Naive thymus-derived CD8-positive, alpha-beta T cell (primary cell): ENCODE data around the gene NECTIN4. TPM values are rescaled to one million over a fixed set of nuclear protein-coding genes. Genes with fewer than 3 reads are reported as not detected.

Experiments
- polyA plus RNA-seq, 3 donors: library from polyadenylated mRNA; unstranded; fragments of 300-500 nt; fragmentation: Illumina TruSeq; gene quantifications; one replicate each; pipeline ENCODE4 v1.2.3, GENCODE V29; 2021
- total RNA-seq, 8 experiments: library from RNA in 2 of 8; stranded (reverse) in 2 of 8; gene quantifications; one replicate each; pipeline ENCODE4 v1.2.3 and lab custom pipeline; 2021 to 2026

NECTIN4 gene
- total and polyA plus RNA-seq, 5 experiments from 2014 or later = not detected

Other genes starting within 250 kb of the NECTIN4 start
- gene CD244, start 226.7 kb downstream of the NECTIN4 start, total RNA-seq = under 1 TPM; 0.62 to 0.66 TPM
- gene CD244, start 226.7 kb downstream of the NECTIN4 start, polyA plus RNA-seq = 10 to 100 TPM; 11.7 to 82.2 (median 16.1) TPM
- not detected for gene ITLN1, start 204.4 kb downstream of the NECTIN4 start, total RNA-seq
- not detected for gene ITLN1, start 204.4 kb downstream of the NECTIN4 start, polyA plus RNA-seq
- gene ITLN2, start 134.7 kb downstream of the NECTIN4 start, total RNA-seq = not detected
- gene ITLN2, start 134.7 kb downstream of the NECTIN4 start, polyA plus RNA-seq = not detected
- 10 to 100 TPM; 16.3 to 16.4 TPM for gene F11R, start 68.4 kb downstream of the NECTIN4 start, total RNA-seq
- gene F11R, start 68.4 kb downstream of the NECTIN4 start, polyA plus RNA-seq = 1 to 10 TPM; 6.7 to 9.0 (median 8.1) TPM
- gene TSTD1, start 50.6 kb downstream of the NECTIN4 start, total RNA-seq = 100 to 1,000 TPM; 100 to 108 TPM
- gene TSTD1, start 50.6 kb downstream of the NECTIN4 start, polyA plus RNA-seq = 100 to 1,000 TPM; 342 to 508 (median 412) TPM
- 100 to 1,000 TPM; 107 to 118 TPM for gene USF1, start 43.6 kb downstream of the NECTIN4 start, total RNA-seq
- 10 to 100 TPM in 1 of 3 donors, 1 to 10 TPM in 2; 4.3 to 11.1 (median 7.4) TPM for gene USF1, start 43.6 kb downstream of the NECTIN4 start, polyA plus RNA-seq
- 100 to 1,000 TPM; 220 to 233 TPM for gene ARHGAP30, start 19.7 kb downstream of the NECTIN4 start, total RNA-seq
- gene ARHGAP30, start 19.7 kb downstream of the NECTIN4 start, polyA plus RNA-seq = 100 to 1,000 TPM; 110 to 207 (median 136) TPM
- gene KLHDC9, start 8.8 kb upstream of the NECTIN4 start, total RNA-seq = under 1 TPM; 0.60 to 0.96 TPM
- gene KLHDC9, start 8.8 kb upstream of the NECTIN4 start, polyA plus RNA-seq = 1 to 10 TPM in 1 of 3 donors, under 1 TPM in 2; 0.30 to 1.5 (median 0.62) TPM
- gene PFDN2, start 28.5 kb upstream of the NECTIN4 start, total RNA-seq = 10 to 100 TPM; 37.9 to 41.4 TPM
- 10 to 100 TPM; 74.6 to 91.3 (median 86.0) TPM for gene PFDN2, start 28.5 kb upstream of the NECTIN4 start, polyA plus RNA-seq
- gene NIT1, start 28.5 kb upstream of the NECTIN4 start, total RNA-seq = 10 to 100 TPM; 43.5 to 46.4 TPM
- gene NIT1, start 28.5 kb upstream of the NECTIN4 start, polyA plus RNA-seq = 10 to 100 TPM; 16.8 to 25.0 (median 18.3) TPM
- gene DEDD, start 43.1 kb upstream of the NECTIN4 start, total RNA-seq = 10 to 100 TPM; 35.3 to 38.6 TPM
- gene DEDD, start 43.1 kb upstream of the NECTIN4 start, polyA plus RNA-seq = 10 to 100 TPM; 29.0 to 35.4 (median 29.3) TPM
- 100 to 1,000 TPM; 116 to 118 TPM for gene UFC1, start 64.4 kb upstream of the NECTIN4 start, total RNA-seq
- 100 to 1,000 TPM; 148 to 158 (median 155) TPM for gene UFC1, start 64.4 kb upstream of the NECTIN4 start, polyA plus RNA-seq
- gene USP21, start 69.9 kb upstream of the NECTIN4 start, total RNA-seq = 10 to 100 TPM; 59.2 to 63.8 TPM
- 10 to 100 TPM; 13.8 to 31.4 (median 14.6) TPM for gene USP21, start 69.9 kb upstream of the NECTIN4 start, polyA plus RNA-seq
- gene PPOX, start 76.9 kb upstream of the NECTIN4 start, total RNA-seq = 10 to 100 TPM; 76.2 to 82.1 TPM
- gene PPOX, start 76.9 kb upstream of the NECTIN4 start, polyA plus RNA-seq = 10 to 100 TPM; 12.0 to 17.8 (median 15.7) TPM
- gene B4GALT3, start 87.9 kb upstream of the NECTIN4 start, total RNA-seq = 10 to 100 TPM; 81.0 to 97.4 TPM
- 10 to 100 TPM; 35.4 to 49.9 (median 37.6) TPM for gene B4GALT3, start 87.9 kb upstream of the NECTIN4 start, polyA plus RNA-seq
- gene ADAMTS4, start 109.5 kb upstream of the NECTIN4 start, total RNA-seq = 1 to 10 TPM; 4.8 to 7.0 TPM
- under 1 TPM; 0.07 to 0.34 (median 0.22) TPM for gene ADAMTS4, start 109.5 kb upstream of the NECTIN4 start, polyA plus RNA-seq
- 100 to 1,000 TPM; 126 to 127 TPM for gene NDUFS2, start 112.8 kb upstream of the NECTIN4 start, total RNA-seq
- gene NDUFS2, start 112.8 kb upstream of the NECTIN4 start, polyA plus RNA-seq = 100 to 1,000 TPM in 1 of 3 donors, 10 to 100 TPM in 2; 78.6 to 106 (median 95.4) TPM
- gene FCER1G, start 125.7 kb upstream of the NECTIN4 start, total RNA-seq = 10 to 100 TPM; 27.7 to 31.8 TPM
- 100 to 1,000 TPM in 1 of 3 donors, 10 to 100 TPM in 2; 67.1 to 107 (median 84.4) TPM for gene FCER1G, start 125.7 kb upstream of the NECTIN4 start, polyA plus RNA-seq
- not detected for gene APOA2, start 134.1 kb upstream of the NECTIN4 start, total RNA-seq
- not detected for gene APOA2, start 134.1 kb upstream of the NECTIN4 start, polyA plus RNA-seq
- 10 to 100 TPM in 1 of 2 experiments, 1 to 10 TPM in 1; 9.6 to 11.3 TPM for gene TOMM40L, start 136.5 kb upstream of the NECTIN4 start, total RNA-seq
- gene TOMM40L, start 136.5 kb upstream of the NECTIN4 start, polyA plus RNA-seq = 1 to 10 TPM; 4.9 to 8.1 (median 8.0) TPM
- gene NR1I3, start 148.6 kb upstream of the NECTIN4 start, total RNA-seq = not detected
- gene NR1I3, start 148.6 kb upstream of the NECTIN4 start, polyA plus RNA-seq = under 1 TPM in 1 of 3 donors, not detected in 2; 0.19 TPM
- not detected for gene PCP4L1, start 169.2 kb upstream of the NECTIN4 start, total RNA-seq
- gene PCP4L1, start 169.2 kb upstream of the NECTIN4 start, polyA plus RNA-seq = not detected
- 10 to 100 TPM; 11.9 to 12.2 TPM for gene MPZ, start 220.4 kb upstream of the NECTIN4 start, total RNA-seq
- gene MPZ, start 220.4 kb upstream of the NECTIN4 start, polyA plus RNA-seq = not detected
- gene SDHC, start 224.8 kb upstream of the NECTIN4 start, total RNA-seq = 100 to 1,000 TPM; 113 to 127 TPM
- gene SDHC, start 224.8 kb upstream of the NECTIN4 start, polyA plus RNA-seq = 100 to 1,000 TPM; 212 to 297 (median 217) TPM